Right atrium auricular region (tissue), 2 donors: ENCODE measurements around the gene SND1. TPM values are rescaled to one million over a fixed set of nuclear protein-coding genes. Genes with fewer than 3 reads are reported as not detected.
A peak's percentile ranks its signal among the peaks of the same experiment; 100 is the strongest.

ENCODE experiments used
- DNase-seq: peaks from one replicate; pipeline ENCODE4 v3.0.0-alpha.2; 2019; ENCODE audit warnings: low spot score
- H3K27ac ChIP-seq, 2 donors: fragments of 200-600 bp; sonication (generic); 1 replicate in 1 of 2; 2 replicates in 1 of 2; pipeline ENCODE4 v1.5.1; 2016 to 2019
- H3K27me3 ChIP-seq, 2 donors: fragments of 200-600 bp; sonication (generic); one replicate each; pipeline versions ENCODE4 v1.5.1 to v1.6.0; 2017 to 2019
- H3K36me3 ChIP-seq: fragments of 200-600 bp; sonication (generic); one replicate; pipeline ENCODE4 v1.5.1; 2016
- H3K4me1 ChIP-seq, 2 donors: fragments of 200-600 bp; sonication (generic); one replicate each; pipeline versions ENCODE4 v1.5.1 to v1.6.0; 2017 to 2019
- H3K4me3 ChIP-seq, 2 donors: fragments of 200-600 bp; sonication (generic); 1 replicate in 1 of 2; 2 replicates in 1 of 2; pipeline ENCODE4 v1.5.1; 2017 to 2019; ENCODE audit warnings: mild to moderate bottlenecking in 1 of 2, moderate library complexity in 1 of 2
- H3K9me3 ChIP-seq, 2 donors: fragments of 200-600 bp; sonication (generic); one replicate each; pipeline ENCODE4 v1.5.1; 2019
- total RNA-seq, 2 donors: library from RNA; depleted of rRNA; stranded (reverse); fragments of >200 nt; gene quantifications; one replicate each; pipeline ENCODE4 v1.1.0, GENCODE V29; 2016
- TF ChIP-seq, protein P1 (sequence below), 2 donors: fragments of 200-600 bp; sonication (generic); IDR thresholded peaks; one replicate each; pipeline ENCODE4 v1.5.1; 2019; ENCODE audit warnings: antibody characterized with exemption in 2 of 2

SND1 gene
- total RNA-seq, 2 donors from 2014 or later: 69.4 to 77.6 TPM

DNA sequence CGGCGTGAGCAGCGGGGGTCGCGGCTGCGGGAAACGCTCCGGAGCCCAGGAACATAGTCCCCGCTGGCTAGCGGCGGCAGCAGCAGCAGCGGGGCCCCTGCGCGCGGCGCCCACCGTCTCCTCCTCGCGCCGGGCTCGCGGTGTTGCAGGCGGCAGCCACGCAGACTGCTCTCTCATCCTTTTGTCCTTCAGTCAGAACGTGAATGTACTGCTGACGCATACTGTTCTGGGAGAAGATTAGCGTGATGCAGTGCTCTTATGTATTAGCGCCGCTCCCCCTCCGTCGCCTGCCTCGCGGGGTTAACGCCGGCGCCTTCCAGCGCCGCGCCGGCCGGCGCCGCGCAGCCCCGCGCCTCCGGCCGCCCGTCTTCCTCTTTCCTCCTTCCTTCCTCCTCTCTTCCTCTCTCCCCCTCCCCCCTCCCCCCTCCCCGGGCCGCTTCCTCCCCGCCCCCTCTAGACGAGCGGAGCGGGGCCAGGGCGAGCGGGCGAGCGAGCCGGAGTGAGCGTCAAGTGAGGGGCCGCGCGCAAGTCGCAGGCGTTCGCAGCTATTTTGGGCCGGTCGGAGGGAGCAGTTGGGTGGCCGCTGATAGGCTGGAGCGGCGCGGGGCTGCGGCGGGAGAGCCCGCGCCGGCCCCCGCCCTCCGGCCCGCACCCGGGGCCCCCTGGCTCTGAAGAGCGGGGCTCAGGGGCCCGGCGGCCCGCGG is 380.1 kb downstream of the SND1 start:
- Histone ChIP-seq H3K4me3 (peak overlapping the region; percentile 45 to 66), H3K27me3 (no peaks in the 10 kb centered on the region), H3K36me3 (no peaks in the 10 kb centered on the region), H3K27ac (peak overlapping the region; percentile 39 to 65), H3K9me3 (no peaks in the 10 kb centered on the region), H3K4me1 (peaks cover 0 to 26% of the 10 kb centered on the region in 2 donors)
- TF ChIP-seq, protein P1, sequence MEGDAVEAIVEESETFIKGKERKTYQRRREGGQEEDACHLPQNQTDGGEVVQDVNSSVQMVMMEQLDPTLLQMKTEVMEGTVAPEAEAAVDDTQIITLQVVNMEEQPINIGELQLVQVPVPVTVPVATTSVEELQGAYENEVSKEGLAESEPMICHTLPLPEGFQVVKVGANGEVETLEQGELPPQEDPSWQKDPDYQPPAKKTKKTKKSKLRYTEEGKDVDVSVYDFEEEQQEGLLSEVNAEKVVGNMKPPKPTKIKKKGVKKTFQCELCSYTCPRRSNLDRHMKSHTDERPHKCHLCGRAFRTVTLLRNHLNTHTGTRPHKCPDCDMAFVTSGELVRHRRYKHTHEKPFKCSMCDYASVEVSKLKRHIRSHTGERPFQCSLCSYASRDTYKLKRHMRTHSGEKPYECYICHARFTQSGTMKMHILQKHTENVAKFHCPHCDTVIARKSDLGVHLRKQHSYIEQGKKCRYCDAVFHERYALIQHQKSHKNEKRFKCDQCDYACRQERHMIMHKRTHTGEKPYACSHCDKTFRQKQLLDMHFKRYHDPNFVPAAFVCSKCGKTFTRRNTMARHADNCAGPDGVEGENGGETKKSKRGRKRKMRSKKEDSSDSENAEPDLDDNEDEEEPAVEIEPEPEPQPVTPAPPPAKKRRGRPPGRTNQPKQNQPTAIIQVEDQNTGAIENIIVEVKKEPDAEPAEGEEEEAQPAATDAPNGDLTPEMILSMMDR (IDR thresholded peaks at IDR 0.05): peak; percentile 8 to 33
- no peak for DNase-seq

DNA sequence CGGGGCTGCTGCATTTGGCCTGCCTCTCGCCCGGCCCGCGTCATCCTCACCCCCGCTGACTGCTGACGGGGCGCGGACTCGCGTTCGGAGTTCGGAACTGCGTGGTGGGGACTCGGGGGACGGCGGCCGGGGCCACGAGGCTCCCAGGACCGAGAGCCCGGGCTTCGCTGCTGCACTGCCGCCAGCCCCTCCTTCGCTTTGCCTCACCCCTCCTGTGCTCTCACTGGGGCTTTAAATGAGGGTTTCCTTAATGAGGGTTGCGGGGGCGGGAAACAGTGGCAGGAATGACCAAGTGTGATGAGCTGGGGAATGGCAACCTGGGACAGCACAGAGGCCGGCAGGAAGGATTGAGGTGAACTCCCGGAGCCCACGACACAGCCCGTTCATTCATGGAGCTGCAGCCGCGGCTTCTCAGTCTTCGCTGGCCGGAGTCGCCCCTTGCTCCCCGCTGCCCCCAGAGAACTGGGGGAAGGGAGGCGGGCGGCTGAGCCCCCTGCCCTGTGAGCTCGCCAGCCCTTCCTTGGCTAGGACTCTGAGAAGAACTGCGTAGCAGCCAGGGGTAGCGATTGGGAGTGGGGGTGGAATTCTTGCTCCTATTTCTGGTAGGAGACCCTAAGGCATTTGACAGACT is 380.7 kb downstream of the SND1 start:
- Histone ChIP-seq H3K27me3 (no peaks in the 10 kb centered on the region), H3K36me3 (no peaks in the 10 kb centered on the region), H3K9me3 (no peaks in the 10 kb centered on the region), H3K4me1 (peaks cover 0 to 19% of the 10 kb centered on the region in 2 donors), H3K4me3 (peak overlapping the region; percentile 45 to 66), H3K27ac (peak overlapping the region; percentile 39 to 65)
- DNase-seq: no peak
- TF ChIP-seq, protein P1 (IDR thresholded peaks at IDR 0.05): no peak

DNA sequence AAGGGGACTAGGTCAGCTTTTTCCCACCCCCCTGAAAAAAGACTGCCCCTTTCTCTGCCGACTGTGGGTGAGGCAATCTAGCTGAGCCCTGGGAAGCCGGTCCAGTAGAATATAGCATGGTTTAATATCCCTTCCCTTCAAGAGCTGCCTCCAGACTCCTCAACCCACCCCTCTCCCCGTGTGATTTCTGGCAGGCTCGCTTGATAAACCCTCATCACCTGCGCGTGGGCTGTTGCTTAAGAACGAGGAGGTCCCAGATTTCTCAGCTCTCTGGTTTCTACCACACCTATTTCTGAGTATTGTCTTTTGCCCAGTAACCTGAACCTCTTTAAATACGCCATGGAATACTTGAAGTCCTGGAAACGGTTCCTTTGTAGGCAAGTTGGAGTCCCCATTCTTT is 381.3 kb downstream of the SND1 start:
- Histone ChIP-seq H3K9me3 (no peaks in the 10 kb centered on the region), H3K4me3 (no peak overlapping the region), H3K27me3 (no peaks in the 10 kb centered on the region), H3K36me3 (no peaks in the 10 kb centered on the region), H3K27ac (no peak overlapping the region), H3K4me1 (peaks cover 0 to 17% of the 10 kb centered on the region in 2 donors)
- TF ChIP-seq, protein P1 (IDR thresholded peaks at IDR 0.05): no peak
- DNase-seq: no peak

DNA sequence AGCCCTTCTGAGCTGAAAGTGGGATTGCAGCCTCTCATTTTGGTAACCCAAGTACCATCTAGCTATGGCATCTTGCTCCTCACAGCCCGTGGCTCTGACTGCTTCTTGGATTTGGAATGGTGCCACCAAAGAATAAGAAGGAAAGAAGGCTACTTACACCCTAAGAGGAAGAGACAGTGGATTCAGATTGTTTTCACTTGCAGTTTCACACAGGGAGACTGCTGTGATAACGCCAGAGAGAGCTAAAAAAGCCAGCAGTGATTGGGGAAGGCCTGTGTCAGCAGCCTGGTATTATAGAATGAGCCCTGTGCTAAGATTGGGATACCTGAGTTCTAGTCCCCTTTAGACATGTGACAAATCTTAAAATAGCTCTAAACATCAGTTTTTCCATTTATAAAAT is 382.8 kb downstream of the SND1 start:
- H3K27ac ChIP-seq: no peak overlapping the region
- H3K9me3 ChIP-seq: no peaks in the 10 kb centered on the region
- TF ChIP-seq, protein P1 (IDR thresholded peaks at IDR 0.05): no peak
- H3K36me3 ChIP-seq: no peaks in the 10 kb centered on the region
- no peak overlapping the region for H3K4me3 ChIP-seq
- peaks cover 0 to 17% of the 10 kb centered on the region in 2 donors for H3K4me1 ChIP-seq
- no peaks in the 10 kb centered on the region for H3K27me3 ChIP-seq
- no peak for DNase-seq

DNA sequence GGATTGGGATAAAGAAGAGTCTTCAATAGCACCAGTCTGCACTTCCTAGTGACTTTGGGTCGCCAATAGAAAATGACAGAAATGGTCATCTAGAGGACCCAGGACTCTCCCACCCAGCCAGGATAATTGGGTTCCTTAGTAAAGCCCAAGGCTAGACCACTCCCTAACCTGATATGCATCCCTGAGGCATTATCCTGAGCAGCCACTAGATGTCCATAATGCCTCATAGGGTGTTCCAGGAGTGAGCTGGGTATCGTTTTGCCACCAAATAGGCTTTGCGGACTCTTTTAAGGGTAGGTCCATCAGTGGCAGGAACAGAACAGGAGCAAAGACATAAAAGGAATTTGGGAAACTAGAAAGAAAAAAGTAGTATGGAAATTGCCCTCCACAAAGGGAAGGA is 383.7 kb downstream of the SND1 start:
- no peak overlapping the region for H3K4me3 ChIP-seq
- TF ChIP-seq, protein P1 (IDR thresholded peaks at IDR 0.05): peak in 1 of 2 donors; percentile 49
- H3K4me1 ChIP-seq: peaks cover 0 to 13% of the 10 kb centered on the region in 2 donors
- no peaks in the 10 kb centered on the region for H3K9me3 ChIP-seq
- DNase-seq: no peak
- no peaks in the 10 kb centered on the region for H3K27me3 ChIP-seq
- H3K27ac ChIP-seq: no peak overlapping the region
- H3K36me3 ChIP-seq: no peaks in the 10 kb centered on the region
